Measurements from ENCODE around the gene ITPR2. TPM values are rescaled to one million over a fixed set of nuclear protein-coding genes. Genes with fewer than 3 reads are reported as not detected.
"Not testable (repeated sequence)": the region's sequence is repeated elsewhere in the genome, so short reads cannot be mapped to it uniquely, and the experiment has no call there.

ITPR2 gene
- total and polyA plus RNA-seq, 4 donors, result 11.7 to 93.3 (median 35.4) TPM

DNA sequence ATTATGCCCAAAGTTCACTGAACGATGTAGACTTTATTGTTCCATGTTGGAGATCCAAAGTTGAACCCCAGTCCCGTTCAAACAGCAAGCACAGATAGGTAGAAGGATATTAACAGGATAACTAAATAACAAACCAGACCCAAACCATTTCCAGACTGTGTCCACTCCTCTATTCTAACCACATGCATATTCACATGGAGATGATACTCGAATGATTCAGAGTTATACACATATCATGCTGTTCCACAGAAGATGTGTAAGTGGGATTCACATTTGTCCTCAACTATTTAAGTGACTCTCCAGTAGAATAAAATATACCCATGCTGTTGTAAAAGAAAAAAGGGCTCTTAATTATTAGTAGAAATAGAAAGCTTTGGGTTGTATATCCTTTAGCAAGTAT, 185.9 kb downstream of the ITPR2 start:
- 97% methylated on average over 3 of the region's 3 CpGs for WGBS
- Histone ChIP-seq H3K9ac (ENCODE audit: low read depth in 1 of 2, low read length in 2 of 2) (no peak overlapping the region), H3K27me3 (ENCODE audit: control insufficient read depth in 4 of 4, insufficient read depth in 4 of 4, low read length in 3 of 4) (no peaks in the 10 kb centered on the region), H3K4me3 (ENCODE audit: low read depth in 1 of 3, low read length in 3 of 3) (no peak overlapping the region), H3K4me1 (ENCODE audit: control insufficient read depth in 4 of 4, insufficient read depth in 4 of 4, low read length in 3 of 4) (peaks cover 0 to 17% (median 10%) of the 10 kb centered on the region in 4 donors), H3K9me3 (ENCODE audit: control insufficient read depth in 4 of 4, low read length in 3 of 4) (no peaks in the 10 kb centered on the region), H3K36me3 (ENCODE audit: control insufficient read depth in 4 of 4, insufficient read depth in 3 of 4, low read depth in 1 of 4, low read length in 3 of 4) (peaks cover 7 to 22% (median 14%) of the 10 kb centered on the region in 4 donors), H3K27ac (ENCODE audit: low read depth in 1 of 2, low read length in 2 of 2) (no peak overlapping the region)
- no peak for DNase-seq (ENCODE audit: low spot score)
- TF ChIP-seq EGR1 (IDR thresholded peaks at IDR 0.05; ENCODE audit: low read depth in 2 of 2), result no peak
- no peak for TF ChIP-seq YY1 (IDR thresholded peaks at IDR 0.05)
- no peak for TF ChIP-seq HNF4G (IDR thresholded peaks at IDR 0.05)
- TF ChIP-seq, protein P1, sequence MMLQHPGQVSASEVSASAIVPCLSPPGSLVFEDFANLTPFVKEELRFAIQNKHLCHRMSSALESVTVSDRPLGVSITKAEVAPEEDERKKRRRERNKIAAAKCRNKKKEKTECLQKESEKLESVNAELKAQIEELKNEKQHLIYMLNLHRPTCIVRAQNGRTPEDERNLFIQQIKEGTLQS (IDR thresholded peaks at IDR 0.05), result no peak
- TF ChIP-seq FOXA2 (IDR thresholded peaks at IDR 0.05), result no peak
- TF ChIP-seq RAD21 (IDR thresholded peaks at IDR 0.05), result no peak
- no peak for TF ChIP-seq TAF1 (conservative IDR thresholded peaks at IDR 0.05)
- TF ChIP-seq FOXA1 (IDR thresholded peaks at IDR 0.05), result no peak
- TF ChIP-seq SP1 (IDR thresholded peaks at IDR 0.05), result no peak
- TF ChIP-seq JUND (IDR thresholded peaks at IDR 0.05), result no peak
- TF ChIP-seq NR2F2 (IDR thresholded peaks at IDR 0.05), result no peak
- no peak for TF ChIP-seq RXRA (IDR thresholded peaks at IDR 0.05)

DNA sequence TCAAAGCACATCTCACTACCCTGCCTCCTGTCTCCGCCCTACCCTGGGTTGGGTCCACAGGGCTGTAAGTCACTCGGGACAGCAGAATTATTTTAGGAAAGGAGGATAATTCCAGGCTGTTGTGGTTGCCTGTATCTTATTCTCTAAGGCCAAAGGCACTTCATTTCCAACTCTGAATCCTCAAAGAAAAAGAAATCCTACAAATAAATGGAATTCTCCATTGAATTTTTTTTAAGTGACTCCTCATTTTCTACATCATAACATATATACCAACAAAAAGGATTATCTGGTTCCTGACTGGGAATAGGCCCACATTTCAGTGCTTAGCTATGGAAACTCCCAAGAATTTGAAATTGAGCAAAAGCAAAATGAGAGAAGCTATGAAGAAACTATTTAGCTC, 186.4 kb downstream of the ITPR2 start:
- DNase-seq (ENCODE audit: low spot score), result no peak
- no peak for TF ChIP-seq GABPA (IDR thresholded peaks at IDR 0.05 in 1 of 2, conservative IDR thresholded peaks at IDR 0.05 in 1 of 2)
- TF ChIP-seq HNF4A (conservative IDR thresholded peaks at IDR 0.05), result no peak
- TF ChIP-seq, protein P1 (IDR thresholded peaks at IDR 0.05), result no peak
- TF ChIP-seq RXRA (IDR thresholded peaks at IDR 0.05), result no peak
- TF ChIP-seq SP1 (IDR thresholded peaks at IDR 0.05), result no peak
- TF ChIP-seq, protein P2, sequence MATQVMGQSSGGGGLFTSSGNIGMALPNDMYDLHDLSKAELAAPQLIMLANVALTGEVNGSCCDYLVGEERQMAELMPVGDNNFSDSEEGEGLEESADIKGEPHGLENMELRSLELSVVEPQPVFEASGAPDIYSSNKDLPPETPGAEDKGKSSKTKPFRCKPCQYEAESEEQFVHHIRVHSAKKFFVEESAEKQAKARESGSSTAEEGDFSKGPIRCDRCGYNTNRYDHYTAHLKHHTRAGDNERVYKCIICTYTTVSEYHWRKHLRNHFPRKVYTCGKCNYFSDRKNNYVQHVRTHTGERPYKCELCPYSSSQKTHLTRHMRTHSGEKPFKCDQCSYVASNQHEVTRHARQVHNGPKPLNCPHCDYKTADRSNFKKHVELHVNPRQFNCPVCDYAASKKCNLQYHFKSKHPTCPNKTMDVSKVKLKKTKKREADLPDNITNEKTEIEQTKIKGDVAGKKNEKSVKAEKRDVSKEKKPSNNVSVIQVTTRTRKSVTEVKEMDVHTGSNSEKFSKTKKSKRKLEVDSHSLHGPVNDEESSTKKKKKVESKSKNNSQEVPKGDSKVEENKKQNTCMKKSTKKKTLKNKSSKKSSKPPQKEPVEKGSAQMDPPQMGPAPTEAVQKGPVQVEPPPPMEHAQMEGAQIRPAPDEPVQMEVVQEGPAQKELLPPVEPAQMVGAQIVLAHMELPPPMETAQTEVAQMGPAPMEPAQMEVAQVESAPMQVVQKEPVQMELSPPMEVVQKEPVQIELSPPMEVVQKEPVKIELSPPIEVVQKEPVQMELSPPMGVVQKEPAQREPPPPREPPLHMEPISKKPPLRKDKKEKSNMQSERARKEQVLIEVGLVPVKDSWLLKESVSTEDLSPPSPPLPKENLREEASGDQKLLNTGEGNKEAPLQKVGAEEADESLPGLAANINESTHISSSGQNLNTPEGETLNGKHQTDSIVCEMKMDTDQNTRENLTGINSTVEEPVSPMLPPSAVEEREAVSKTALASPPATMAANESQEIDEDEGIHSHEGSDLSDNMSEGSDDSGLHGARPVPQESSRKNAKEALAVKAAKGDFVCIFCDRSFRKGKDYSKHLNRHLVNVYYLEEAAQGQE (IDR thresholded peaks at IDR 0.05), result no peak
- TF ChIP-seq, protein P3, sequence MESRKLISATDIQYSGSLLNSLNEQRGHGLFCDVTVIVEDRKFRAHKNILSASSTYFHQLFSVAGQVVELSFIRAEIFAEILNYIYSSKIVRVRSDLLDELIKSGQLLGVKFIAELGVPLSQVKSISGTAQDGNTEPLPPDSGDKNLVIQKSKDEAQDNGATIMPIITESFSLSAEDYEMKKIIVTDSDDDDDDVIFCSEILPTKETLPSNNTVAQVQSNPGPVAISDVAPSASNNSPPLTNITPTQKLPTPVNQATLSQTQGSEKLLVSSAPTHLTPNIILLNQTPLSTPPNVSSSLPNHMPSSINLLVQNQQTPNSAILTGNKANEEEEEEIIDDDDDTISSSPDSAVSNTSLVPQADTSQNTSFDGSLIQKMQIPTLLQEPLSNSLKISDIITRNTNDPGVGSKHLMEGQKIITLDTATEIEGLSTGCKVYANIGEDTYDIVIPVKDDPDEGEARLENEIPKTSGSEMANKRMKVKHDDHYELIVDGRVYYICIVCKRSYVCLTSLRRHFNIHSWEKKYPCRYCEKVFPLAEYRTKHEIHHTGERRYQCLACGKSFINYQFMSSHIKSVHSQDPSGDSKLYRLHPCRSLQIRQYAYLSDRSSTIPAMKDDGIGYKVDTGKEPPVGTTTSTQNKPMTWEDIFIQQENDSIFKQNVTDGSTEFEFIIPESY (IDR thresholded peaks at IDR 0.05), result no peak
- TF ChIP-seq FOXA1 (IDR thresholded peaks at IDR 0.05), result no peak
- TF ChIP-seq, protein P4, sequence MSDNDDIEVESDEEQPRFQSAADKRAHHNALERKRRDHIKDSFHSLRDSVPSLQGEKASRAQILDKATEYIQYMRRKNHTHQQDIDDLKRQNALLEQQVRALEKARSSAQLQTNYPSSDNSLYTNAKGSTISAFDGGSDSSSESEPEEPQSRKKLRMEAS (IDR thresholded peaks at IDR 0.05), result no peak
- no peak for TF ChIP-seq NR2F2 (IDR thresholded peaks at IDR 0.05)
- no peak for TF ChIP-seq YY1 (IDR thresholded peaks at IDR 0.05)
- TF ChIP-seq, protein P5, sequence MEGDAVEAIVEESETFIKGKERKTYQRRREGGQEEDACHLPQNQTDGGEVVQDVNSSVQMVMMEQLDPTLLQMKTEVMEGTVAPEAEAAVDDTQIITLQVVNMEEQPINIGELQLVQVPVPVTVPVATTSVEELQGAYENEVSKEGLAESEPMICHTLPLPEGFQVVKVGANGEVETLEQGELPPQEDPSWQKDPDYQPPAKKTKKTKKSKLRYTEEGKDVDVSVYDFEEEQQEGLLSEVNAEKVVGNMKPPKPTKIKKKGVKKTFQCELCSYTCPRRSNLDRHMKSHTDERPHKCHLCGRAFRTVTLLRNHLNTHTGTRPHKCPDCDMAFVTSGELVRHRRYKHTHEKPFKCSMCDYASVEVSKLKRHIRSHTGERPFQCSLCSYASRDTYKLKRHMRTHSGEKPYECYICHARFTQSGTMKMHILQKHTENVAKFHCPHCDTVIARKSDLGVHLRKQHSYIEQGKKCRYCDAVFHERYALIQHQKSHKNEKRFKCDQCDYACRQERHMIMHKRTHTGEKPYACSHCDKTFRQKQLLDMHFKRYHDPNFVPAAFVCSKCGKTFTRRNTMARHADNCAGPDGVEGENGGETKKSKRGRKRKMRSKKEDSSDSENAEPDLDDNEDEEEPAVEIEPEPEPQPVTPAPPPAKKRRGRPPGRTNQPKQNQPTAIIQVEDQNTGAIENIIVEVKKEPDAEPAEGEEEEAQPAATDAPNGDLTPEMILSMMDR (IDR thresholded peaks at IDR 0.05; ENCODE audit: low read depth, low read length, missing input control), result no peak
- no peak for TF ChIP-seq RAD21 (IDR thresholded peaks at IDR 0.05)
- no peak for TF ChIP-seq JUND (IDR thresholded peaks at IDR 0.05)
- Histone ChIP-seq H3K4me3 (ENCODE audit: low read depth in 1 of 3, low read length in 3 of 3) (no peak overlapping the region), H3K27ac (ENCODE audit: low read depth in 1 of 2, low read length in 2 of 2) (no peak overlapping the region), H3K9me3 (ENCODE audit: control insufficient read depth in 4 of 4, low read length in 3 of 4) (no peaks in the 10 kb centered on the region), H3K27me3 (ENCODE audit: control insufficient read depth in 4 of 4, insufficient read depth in 4 of 4, low read length in 3 of 4) (no peaks in the 10 kb centered on the region), H3K4me1 (ENCODE audit: control insufficient read depth in 4 of 4, insufficient read depth in 4 of 4, low read length in 3 of 4) (peaks cover 0 to 17% (median 10%) of the 10 kb centered on the region in 4 donors), H3K9ac (ENCODE audit: low read depth in 1 of 2, low read length in 2 of 2) (no peak overlapping the region), H3K36me3 (ENCODE audit: control insufficient read depth in 4 of 4, insufficient read depth in 3 of 4, low read depth in 1 of 4, low read length in 3 of 4) (peaks cover 4 to 19% (median 11%) of the 10 kb centered on the region in 4 donors)
- 88% methylated on average over 2 of the region's 2 CpGs for WGBS

DNA sequence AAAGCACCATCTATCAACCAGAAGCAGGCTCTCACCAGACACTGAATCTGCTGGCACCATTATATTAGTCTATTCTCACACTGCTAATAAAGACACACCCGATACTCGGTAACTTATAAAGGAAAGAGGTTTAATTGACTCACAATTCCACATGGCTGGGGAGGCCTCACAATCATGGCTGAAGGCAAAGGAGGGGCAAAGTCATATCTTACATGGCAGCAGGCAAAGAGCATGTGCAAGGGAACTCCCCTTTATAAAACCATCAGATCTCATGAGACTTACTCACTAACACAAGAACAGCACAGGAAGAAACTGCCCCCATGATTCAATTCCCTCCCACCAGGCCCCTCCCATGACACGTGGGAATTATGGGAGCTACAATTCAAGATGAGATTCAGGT, 188.6 kb downstream of the ITPR2 start:
- H3K27me3 ChIP-seq (ENCODE audit: control insufficient read depth in 4 of 4, insufficient read depth in 4 of 4, low read length in 3 of 4); DNase-seq (ENCODE audit: low spot score); H3K9me3 ChIP-seq (ENCODE audit: control insufficient read depth in 4 of 4, low read length in 3 of 4); H3K4me1 ChIP-seq (ENCODE audit: control insufficient read depth in 4 of 4, insufficient read depth in 4 of 4, low read length in 3 of 4); H3K9ac ChIP-seq (ENCODE audit: low read depth in 1 of 2, low read length in 2 of 2); H3K4me3 ChIP-seq (ENCODE audit: low read depth in 1 of 3, low read length in 3 of 3); H3K27ac ChIP-seq (ENCODE audit: low read depth in 1 of 2, low read length in 2 of 2): not testable (repeated sequence)
- 96% methylated on average over 3 of the region's 3 CpGs for WGBS
- peaks cover 3 to 15% (median 11%) of the 10 kb centered on the region in 4 donors for H3K36me3 ChIP-seq (ENCODE audit: control insufficient read depth in 4 of 4, insufficient read depth in 3 of 4, low read depth in 1 of 4, low read length in 3 of 4)
